Panc1 (cell line): ENCODE results near the gene SKAP1.

Source experiments
- POLR2AphosphoS5 ChIP-seq: IDR thresholded peaks from 2 replicates; pipeline ENCODE4 v1.6.1; 2012; ENCODE audit warnings: mild to moderate bottlenecking, low read depth, low read length, moderate library complexity
- REST ChIP-seq, 2 experiments: IDR thresholded peaks; 2 replicates each; pipeline ENCODE4 v1.6.1; 2011 to 2012; ENCODE audit warnings: low read depth in 2 of 2, control low read depth in 1 of 2, low read length in 1 of 2, mild to moderate bottlenecking in 1 of 2, moderate library complexity in 1 of 2; ENCODE audit not compliant: insufficient read depth in 1 of 2
- SIN3A ChIP-seq: IDR thresholded peaks from 2 replicates; pipeline ENCODE4 v1.6.1; 2012; ENCODE audit warnings: low read depth, mild to moderate bottlenecking, low read length, moderate library complexity, borderline replicate concordance; ENCODE audit not compliant: insufficient read depth
- TCF7L2 ChIP-seq: IDR thresholded peaks from 2 replicates; pipeline ENCODE4 v1.6.1; 2011; ENCODE audit warnings: mild to moderate bottlenecking, low read depth, low read length, inconsistent platforms
- TF ChIP-seq, protein P1 (sequence below): fragments of 450-650 bp; IDR thresholded peaks from 2 replicates; pipeline ENCODE4 v1.5.1; 2017; ENCODE audit warnings: mild to moderate bottlenecking

- TF ChIP-seq, protein P1, sequence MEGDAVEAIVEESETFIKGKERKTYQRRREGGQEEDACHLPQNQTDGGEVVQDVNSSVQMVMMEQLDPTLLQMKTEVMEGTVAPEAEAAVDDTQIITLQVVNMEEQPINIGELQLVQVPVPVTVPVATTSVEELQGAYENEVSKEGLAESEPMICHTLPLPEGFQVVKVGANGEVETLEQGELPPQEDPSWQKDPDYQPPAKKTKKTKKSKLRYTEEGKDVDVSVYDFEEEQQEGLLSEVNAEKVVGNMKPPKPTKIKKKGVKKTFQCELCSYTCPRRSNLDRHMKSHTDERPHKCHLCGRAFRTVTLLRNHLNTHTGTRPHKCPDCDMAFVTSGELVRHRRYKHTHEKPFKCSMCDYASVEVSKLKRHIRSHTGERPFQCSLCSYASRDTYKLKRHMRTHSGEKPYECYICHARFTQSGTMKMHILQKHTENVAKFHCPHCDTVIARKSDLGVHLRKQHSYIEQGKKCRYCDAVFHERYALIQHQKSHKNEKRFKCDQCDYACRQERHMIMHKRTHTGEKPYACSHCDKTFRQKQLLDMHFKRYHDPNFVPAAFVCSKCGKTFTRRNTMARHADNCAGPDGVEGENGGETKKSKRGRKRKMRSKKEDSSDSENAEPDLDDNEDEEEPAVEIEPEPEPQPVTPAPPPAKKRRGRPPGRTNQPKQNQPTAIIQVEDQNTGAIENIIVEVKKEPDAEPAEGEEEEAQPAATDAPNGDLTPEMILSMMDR: no peak
- TF ChIP-seq POLR2AphosphoS5 (no peak), SIN3A (no peak), REST (IDR thresholded peaks at IDR 0.05; ENCODE audit: insufficient read depth in 1 of 2, low read depth in 2 of 2, low read length in 1 of 2) (no peak), TCF7L2 (no peak)
Measured at GRCh38 chr17:48384164-48384563, 45.9 kb downstream of the SKAP1 start.
